WERI-Rb-1 (cell line): ENCODE results near the gene ACSF3.

Experiments
- DNase-seq: peaks from one replicate; pipeline ENCODE4 v3.0.0-alpha.2; 2020
- H3K27ac ChIP-seq: fragments of 250-450 bp; sonication (Bioruptor Pico); 2 replicates; pipeline ENCODE4 v1.5.1; 2020; ENCODE audit warnings: mild to moderate bottlenecking, moderate library complexity
- H3K27me3 ChIP-seq: fragments of 250-450 bp; sonication (Bioruptor Pico); 2 replicates; pipeline ENCODE4 v1.5.1; 2021; ENCODE audit warnings: mild to moderate bottlenecking, low read depth, moderate library complexity; ENCODE audit not compliant: insufficient read depth, severe bottlenecking
- H3K36me3 ChIP-seq: fragments of 250-450 bp; sonication (Bioruptor Pico); 2 replicates; pipeline ENCODE4 v1.5.1; 2020; ENCODE audit warnings: mild to moderate bottlenecking, moderate library complexity
- H3K4me3 ChIP-seq: 2 replicates; pipeline ENCODE4 v1.5.1; 2011; ENCODE audit warnings: low read depth, mild to moderate bottlenecking, control low read depth, low read length
- H3K9me3 ChIP-seq: fragments of 250-450 bp; sonication (Bioruptor Pico); 2 replicates; pipeline ENCODE4 v1.5.1; 2021; ENCODE audit warnings: mild to moderate bottlenecking, moderate library complexity; ENCODE audit not compliant: severe bottlenecking
- TF ChIP-seq, protein P1 (sequence below): IDR thresholded peaks from 2 replicates; pipeline ENCODE4 v1.5.1; 2011; ENCODE audit warnings: low read depth, mild to moderate bottlenecking, control low read depth, inconsistent platforms, low read length

Gene ACSF3

DNA sequence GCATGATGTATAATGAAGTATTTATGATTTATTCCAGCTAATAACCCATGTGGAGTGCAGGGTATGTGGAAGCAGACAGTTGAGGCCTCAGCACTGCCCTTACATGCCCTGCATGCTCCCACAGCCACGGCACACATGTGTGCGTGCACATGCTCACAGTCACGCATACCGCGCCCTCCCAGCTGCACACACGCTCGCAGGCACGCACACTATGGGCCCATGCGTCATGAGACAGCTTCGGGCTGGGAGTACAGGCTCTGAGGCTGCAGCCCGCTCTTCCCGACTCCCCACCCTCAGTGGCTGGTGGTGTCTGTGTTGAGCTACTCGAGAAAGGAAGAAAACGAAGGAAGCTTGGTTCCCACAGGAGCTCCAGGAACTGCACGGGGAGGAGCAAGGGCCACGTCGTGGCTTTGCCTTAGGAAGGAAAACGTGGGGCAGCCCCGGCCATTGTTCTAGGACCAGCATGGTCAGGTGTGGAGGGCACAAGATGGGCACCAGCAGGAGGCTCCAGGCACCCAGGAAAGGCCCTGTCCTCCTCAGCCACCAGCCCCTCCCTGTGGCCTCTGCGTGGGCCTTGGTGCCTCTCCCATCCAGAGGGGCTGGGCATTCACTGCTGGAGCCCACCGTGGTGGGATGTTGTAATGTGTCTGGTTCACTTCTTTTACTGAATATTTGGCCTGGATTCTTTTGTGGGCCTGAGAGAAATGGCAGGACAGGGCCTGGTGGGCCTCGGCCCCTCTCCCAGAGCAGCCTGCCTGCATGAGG lies 50.4 kb downstream of the ACSF3 start:
- no peak for DNase-seq
- no peaks in the 10 kb centered on the region for H3K27me3 ChIP-seq
- H3K27ac ChIP-seq: no peak overlapping the region
- TF ChIP-seq, protein P1, sequence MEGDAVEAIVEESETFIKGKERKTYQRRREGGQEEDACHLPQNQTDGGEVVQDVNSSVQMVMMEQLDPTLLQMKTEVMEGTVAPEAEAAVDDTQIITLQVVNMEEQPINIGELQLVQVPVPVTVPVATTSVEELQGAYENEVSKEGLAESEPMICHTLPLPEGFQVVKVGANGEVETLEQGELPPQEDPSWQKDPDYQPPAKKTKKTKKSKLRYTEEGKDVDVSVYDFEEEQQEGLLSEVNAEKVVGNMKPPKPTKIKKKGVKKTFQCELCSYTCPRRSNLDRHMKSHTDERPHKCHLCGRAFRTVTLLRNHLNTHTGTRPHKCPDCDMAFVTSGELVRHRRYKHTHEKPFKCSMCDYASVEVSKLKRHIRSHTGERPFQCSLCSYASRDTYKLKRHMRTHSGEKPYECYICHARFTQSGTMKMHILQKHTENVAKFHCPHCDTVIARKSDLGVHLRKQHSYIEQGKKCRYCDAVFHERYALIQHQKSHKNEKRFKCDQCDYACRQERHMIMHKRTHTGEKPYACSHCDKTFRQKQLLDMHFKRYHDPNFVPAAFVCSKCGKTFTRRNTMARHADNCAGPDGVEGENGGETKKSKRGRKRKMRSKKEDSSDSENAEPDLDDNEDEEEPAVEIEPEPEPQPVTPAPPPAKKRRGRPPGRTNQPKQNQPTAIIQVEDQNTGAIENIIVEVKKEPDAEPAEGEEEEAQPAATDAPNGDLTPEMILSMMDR: no peak
- H3K9me3 ChIP-seq: no peaks in the 10 kb centered on the region
- no peak overlapping the region for H3K4me3 ChIP-seq
- H3K36me3 ChIP-seq: no peaks in the 10 kb centered on the region

- no peaks in the 10 kb centered on the region for H3K9me3 ChIP-seq
- no peaks in the 10 kb centered on the region for H3K36me3 ChIP-seq
- DNase-seq: no peak
- no peak overlapping the region for H3K4me3 ChIP-seq
- H3K27ac ChIP-seq: no peak overlapping the region
- no peaks in the 10 kb centered on the region for H3K27me3 ChIP-seq
- TF ChIP-seq, protein P1: no peak
Observed at GRCh38 chr16:89144681-89145080, 51.0 kb downstream of the ACSF3 start.

- H3K4me3 ChIP-seq: no peak overlapping the region
- H3K27ac ChIP-seq: no peak overlapping the region
- no peak for DNase-seq
- H3K27me3 ChIP-seq: no peaks in the 10 kb centered on the region
- H3K36me3 ChIP-seq: no peaks in the 10 kb centered on the region; the same call in 1 of the 2 replicates
- H3K9me3 ChIP-seq: no peaks in the 10 kb centered on the region
- TF ChIP-seq, protein P1: no peak
Observed at GRCh38 chr16:89145406-89146161, 51.9 kb downstream of the ACSF3 start.

GRCh38 chr16:89146211-89147005 lies 52.8 kb downstream of the ACSF3 start:
- H3K9me3 ChIP-seq: no peaks in the 10 kb centered on the region
- DNase-seq: no peak
- H3K27ac ChIP-seq: no peak overlapping the region
- no peak overlapping the region for H3K4me3 ChIP-seq
- H3K36me3 ChIP-seq: no peaks in the 10 kb centered on the region; the same call in 1 of the 2 replicates
- TF ChIP-seq, protein P1: no peak
- no peaks in the 10 kb centered on the region for H3K27me3 ChIP-seq

GRCh38 chr16:89147085-89147817 lies 53.6 kb downstream of the ACSF3 start:
- TF ChIP-seq, protein P1: no peak
- Histone ChIP-seq H3K27me3 (no peaks in the 10 kb centered on the region), H3K36me3 (no peaks in the 10 kb centered on the region; the same call in 1 of the 2 replicates), H3K9me3 (no peaks in the 10 kb centered on the region), H3K27ac (no peak overlapping the region), H3K4me3 (no peak overlapping the region)
- DNase-seq: no peak
